Raji (cell line): ENCODE results near the gene HNRNPC.

Experiments
- POLR2A ChIP-seq: IDR thresholded peaks from 2 replicates; pipeline ENCODE4 v1.6.1; 2011; ENCODE audit warnings: low read depth, low read length, control low read depth; ENCODE audit not compliant: insufficient read depth

HNRNPC gene

DNA sequence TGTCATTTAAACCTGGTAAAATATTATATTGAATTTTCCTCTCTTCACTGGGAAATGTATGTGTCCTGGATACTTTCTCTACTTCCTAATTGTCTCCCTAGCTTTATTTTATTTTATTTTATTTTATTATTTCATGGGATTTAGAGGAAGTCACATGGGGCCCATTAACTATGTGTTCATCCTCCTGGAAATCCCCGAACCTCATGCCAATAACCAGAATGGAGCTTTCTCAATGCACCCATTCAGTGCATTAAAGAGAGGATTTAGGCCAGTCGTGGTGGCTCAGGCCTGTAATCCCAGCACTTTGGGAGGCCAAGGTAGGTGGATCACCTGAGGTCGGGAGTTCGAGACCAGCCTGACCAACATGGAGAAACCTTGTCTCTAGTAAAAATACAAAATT is 9.4 kb upstream of the HNRNPC start:
- TF ChIP-seq POLR2A, result no peak

DNA sequence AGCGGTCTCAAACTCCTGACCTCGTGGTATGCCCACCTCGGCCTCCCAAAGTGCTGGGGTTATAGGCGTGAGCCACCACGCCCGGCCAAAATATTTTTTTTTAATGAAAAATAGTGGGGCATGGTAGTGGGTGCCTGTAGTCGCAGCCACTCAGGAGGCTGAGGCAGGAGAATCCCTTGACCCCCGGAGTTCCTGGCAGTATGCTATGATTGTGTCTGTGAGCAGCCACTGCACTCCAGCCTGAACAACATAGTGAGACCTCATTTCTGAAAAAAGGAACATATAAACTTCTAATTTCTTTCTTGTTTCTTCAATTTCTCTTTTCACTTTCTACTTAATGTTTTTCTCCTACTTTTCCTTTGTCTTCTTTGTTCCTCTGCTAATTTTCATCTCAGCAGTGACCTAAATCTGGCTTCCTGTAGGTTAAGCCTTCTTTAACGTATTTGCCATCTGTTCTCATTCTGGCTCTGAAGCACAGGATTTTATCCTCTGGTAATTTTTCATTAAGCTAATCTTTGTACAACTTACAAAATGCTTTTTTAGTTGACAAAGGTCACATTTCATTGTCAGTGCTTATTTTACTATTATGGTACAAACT is 6.1 kb upstream of the HNRNPC start:
- TF ChIP-seq POLR2A, result no peak

DNA sequence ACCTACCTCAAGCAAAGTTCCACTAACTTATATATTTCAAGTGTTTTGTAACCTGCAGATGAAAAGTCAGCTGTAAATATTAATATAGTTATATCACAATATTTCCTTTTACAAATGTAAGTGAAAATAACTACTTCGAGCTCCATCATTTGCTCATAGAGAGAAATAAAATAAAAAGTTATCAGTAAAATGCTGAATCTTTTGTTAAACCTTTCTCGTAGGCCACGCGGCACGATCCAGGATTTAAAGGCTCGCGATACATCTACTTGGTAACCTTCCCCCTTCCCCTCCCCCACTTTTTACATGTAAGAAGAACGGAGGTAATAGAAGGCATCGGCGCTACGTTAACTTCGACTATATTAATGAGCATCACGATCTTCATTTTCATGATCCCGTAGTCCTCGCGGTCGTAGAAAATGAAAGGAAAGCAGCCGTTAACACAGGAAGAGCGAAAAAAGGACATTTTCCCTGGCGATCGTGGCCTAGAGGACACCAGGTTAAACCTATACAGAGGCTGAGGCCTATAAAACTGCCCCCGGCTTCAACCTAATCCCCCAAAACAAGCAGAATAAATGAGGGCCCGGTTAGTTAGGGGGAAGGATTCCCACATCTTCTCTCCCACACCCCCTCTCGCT is 508 bp downstream of the HNRNPC start:
- TF ChIP-seq POLR2A, result no peak

DNA sequence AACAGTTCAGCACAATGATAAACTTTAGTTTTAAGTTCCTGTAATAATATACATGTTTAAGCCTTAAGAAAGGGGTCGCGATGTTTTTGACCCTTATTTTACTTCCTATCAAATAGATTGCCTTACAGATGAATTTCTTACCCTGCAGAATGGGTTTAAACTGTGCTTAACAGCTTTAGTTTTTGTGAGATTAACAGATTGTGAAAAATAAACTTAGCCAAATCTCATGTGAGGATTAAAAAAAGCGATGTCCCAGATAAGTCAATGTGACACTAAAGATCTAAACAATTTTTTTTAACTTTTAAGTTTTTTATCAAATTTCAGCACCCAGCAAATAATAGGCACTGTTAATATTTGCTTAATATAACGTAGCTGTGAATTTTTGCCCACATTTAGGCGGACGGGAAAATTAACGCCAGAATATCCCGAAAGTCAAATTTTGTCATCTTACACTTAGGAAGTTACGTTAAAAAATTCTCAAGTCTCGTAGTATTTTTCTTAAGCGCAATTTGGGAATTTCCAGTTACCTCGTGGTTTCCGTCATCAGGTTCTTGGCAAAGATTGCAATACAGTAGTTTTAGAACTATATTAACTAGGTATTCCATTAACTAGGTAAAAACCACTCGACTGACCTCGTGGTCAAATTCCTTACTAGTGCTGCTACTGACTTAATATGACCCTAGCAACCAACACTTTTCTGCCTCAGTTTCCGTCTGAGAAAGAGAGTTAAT is 1.2 kb downstream of the HNRNPC start:
- no peak for TF ChIP-seq POLR2A

DNA sequence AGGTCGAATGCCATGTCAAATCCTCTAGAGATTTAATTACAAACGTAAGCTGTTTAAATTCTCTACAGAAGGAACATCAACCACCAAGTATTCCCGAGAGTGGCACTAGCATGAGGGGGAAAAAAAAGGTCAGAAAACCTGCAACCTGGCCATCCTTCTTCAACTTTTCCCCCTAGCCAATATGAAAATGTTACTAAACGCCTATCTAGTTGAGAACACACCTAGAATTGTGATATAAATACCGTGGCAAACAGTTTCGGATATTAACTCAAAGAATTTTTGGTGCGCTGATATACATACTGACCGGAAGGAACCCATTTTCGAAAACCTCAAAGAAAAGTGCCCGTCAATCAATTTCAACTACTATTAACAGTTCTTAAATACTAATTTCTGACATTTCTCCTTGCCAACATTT is 1.8 kb downstream of the HNRNPC start:
- no peak for TF ChIP-seq POLR2A

DNA sequence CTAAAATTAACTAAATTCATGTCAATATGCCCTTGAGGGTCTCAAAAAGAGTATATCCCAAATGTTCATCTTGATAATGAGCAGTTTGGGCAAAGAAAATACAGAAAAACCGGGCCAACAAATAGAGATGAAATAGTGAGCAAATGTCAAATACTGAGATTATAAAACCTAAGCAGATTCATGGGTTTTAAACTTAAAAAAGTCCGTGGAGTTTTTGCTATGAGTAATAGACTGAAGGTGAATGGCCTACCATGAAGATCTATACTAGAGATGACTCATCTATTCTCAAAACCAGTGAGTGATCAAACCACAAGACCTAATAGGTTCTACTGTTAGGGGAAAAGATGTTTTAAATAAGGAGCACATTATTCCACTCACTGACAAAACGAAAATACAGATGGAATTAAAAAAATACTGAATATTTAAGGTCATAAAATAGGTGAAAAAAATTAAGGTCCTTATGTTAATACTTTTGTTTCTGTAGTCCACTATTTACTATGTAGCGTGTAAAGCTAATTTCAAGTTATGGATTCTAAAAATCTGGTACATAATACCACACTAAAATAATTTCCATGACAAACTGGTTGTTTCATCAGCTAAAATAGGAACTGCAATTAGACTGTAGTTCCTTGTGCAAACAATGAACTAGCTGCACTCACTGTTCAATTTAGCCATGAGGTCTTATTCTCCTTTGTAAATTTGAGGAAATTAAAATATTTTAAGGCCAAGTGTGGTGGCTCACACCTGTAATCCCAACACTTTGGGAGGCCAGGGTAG is 5.0 kb downstream of the HNRNPC start:
- TF ChIP-seq POLR2A, result no peak

DNA sequence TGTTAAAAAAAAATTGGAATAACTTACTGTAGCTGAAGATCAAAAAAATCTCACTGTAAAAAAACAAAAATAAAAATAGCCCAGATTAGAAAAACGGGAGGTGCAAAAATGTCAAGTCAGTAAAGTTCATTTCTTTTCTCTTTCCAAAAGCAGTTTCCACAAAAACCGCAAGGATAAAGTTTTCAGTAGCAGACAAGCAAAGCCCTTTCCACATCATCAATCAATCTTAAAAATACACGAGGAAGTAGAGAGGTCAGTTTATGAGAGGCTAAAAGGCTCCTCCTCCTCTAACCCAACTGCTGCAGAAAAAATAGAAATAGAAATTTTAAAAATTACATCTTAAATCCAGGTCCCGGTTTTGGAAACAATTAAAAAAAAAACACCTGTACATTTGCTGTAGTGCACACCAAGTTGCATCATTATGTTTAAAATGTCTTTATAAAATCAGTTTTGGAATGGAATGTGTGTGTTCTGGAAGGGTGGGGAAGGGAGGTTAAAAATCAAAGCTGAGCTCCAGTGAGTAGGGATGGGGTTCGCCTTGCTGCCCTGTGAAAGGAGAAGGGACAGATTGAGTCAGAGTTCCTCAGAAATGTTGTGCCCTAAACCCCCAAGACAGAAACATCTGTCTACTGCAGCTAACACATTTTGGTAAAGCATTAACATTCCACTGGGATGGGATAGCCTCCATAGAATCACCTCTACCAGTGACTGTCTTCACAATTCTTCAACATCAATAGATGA is 5.8 kb downstream of the HNRNPC start:
- no peak for TF ChIP-seq POLR2A

DNA sequence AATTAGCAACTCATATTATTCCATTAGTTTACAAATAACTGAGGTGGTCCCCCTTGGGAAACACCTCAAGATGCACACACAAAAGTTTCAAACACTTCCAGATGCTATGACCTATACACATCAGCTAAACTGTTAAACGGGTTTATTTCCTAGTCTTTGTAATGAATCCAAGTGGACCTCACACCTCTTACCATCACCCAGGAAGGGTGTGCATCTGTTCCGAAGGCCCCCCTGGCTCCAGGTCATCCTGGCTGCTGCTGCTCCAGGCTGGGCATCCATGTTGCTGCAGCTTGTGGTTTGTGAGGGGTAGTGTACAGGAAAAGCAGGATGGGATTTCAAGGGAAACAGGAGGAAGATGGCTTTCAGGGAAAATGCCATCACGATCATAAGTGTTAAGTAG is 6.8 kb downstream of the HNRNPC start:
- TF ChIP-seq POLR2A, result no peak

DNA sequence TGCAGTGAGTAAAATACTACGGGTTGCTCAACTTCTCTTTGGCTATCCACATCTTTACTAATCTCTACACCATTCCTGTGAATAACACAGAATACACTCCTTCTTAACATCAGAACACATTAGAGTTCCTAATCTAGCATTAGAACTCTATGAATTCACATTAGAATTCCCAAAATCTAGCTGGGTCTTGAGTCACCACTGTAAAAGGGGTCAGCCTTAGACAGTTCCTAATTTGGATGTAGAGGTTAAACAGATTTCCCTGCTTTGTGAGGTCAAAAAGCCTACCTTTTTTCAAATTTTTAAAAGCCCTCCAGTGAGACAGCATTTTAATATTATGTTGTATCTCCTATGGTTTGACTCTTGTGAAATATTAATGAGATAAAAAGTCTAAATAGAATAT is 7.4 kb downstream of the HNRNPC start:
- no peak for TF ChIP-seq POLR2A

DNA sequence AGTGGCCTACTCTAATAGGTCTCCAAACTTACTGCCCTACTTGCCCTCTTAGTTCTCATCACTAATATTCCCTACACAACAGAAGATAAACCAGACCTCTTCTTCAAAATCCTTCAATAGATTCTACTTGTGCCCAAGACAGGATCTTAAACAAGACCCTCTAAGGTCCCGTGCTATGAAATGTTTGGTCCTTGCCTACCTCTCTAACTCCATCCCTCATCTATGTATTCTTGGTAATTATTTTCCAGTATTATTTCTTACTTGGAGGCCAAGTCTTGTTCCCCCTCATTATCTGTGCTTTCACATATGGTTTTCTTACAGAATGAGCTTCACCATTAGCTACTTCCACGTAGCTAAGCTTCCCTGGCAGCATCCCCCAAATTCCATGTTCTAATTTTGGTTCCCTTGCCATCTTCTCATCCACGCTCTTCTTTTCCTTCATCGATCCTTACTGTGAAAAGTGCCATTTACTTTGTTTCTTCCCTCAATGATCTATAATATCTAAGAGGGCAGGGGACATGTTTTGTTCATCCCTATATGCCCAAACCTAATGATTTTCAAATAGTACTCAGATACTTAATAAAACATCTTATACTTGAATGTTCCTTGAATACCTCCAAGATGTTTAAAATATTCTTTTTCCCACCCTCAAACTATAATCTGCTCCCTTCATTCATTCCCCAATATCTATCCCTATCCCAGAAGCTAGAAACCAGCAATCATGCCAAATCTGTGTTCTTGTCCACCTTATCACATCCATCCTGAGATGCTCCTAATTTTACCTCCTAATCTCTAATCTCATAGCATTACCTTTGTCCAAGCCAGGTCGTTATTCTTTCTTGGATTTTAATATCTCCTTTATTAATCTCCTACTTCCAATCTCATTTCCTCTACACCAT is 10.1 kb downstream of the HNRNPC start:
- TF ChIP-seq POLR2A, result no peak

DNA sequence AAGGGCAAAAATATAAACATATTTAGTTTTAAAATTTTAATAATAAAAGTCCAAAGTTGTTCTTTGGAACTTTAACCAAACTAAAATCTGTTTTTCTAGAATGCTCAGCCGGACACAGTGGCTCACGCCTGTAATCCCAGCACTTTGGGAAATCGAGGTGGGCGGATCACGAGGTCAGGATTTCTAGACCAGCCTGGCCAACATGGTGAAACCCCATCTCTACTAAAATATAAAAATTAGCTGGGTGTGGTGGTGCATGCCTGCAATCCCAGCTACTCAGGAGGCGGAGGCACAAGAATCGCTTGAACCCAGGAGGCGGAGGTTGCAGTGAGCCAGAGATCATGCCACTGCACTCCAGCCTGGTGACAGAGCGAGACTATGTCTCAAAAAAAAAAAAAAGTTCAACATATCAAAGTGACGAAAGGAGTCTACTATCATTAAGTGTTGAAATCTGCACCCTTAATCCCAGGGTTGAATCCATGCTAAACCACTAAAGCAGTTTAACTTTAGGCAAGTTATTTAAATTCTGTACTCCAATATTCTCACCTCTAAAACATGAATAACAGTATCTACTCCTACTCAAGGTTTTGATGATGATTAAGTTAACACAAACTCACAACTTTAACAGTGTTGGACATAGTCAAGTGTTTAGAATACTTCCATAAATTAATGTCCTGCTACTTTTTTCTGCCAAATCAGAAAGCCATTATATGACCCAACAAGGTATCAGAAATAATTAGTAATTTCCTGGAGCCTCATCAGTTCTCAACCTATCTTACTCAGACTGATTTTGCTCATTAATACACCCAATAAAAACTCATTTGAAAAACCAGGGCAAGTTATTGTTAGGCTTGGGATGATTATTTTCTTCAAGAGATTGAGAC is 11.0 kb downstream of the HNRNPC start:
- no peak for TF ChIP-seq POLR2A

DNA sequence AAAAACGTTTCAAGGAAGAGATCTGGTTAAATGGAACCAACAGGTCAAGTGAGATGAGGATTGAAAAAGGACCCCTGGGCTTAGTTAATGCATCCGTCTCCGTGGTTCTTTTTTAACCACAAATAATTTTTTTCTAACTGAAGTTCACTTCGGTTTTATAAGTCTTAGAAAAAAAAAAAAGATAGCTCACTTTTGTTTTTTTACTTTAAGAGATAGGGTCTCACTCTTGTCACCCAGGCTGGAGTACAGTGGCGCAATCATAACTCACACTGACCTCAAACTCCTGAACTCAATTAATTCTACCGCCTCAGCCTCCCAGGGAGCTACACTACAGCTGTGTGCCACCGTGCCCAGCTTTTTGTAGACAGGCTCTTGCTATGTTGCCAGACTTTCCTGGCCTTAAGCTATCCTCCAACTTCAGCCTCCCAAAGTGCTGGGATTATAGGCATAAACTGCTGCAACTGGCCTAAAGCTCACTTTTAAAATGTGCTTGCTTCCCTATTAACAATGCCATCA is 11.8 kb downstream of the HNRNPC start:
- no peak for TF ChIP-seq POLR2A
